ENCODE measurements around the gene SPAG7. TPM values are rescaled to one million over a fixed set of nuclear protein-coding genes. Genes with fewer than 3 reads are reported as not detected.

Gene SPAG7
- total RNA-seq, result 70.6 and 79.0 TPM in 2 replicates

GRCh38 chr17:4967539-4968485, at the start of gene SPAG7:
Gene SPAG7, minus strand, starts transcription at chr17:4967817. Its CDS starts 13 bp downstream, at chr17:4967804.

GRCh38 chr17:4997302-4998026, 29.8 kb upstream of the SPAG7 start, which contains the start of the genes INCA1 and KIF1C:
Gene INCA1, minus strand, starts transcription at chr17:4997522. Its CDS starts 3,085 bp downstream, at chr17:4994437.
Gene KIF1C, plus strand, starts transcription at chr17:4997950. Its CDS starts 2,297 bp downstream, at chr17:5000247.

GRCh38 chr17:4986951-4987766, 19.5 kb upstream of the SPAG7 start, which contains the start of gene CAMTA2:
Gene CAMTA2, minus strand, starts transcription at chr17:4987675. Its CDS starts 1,453 bp downstream, at chr17:4986222.

GRCh38 chr17:4950746-4951204, 16.8 kb downstream of the SPAG7 start, which contains the start of gene ENO3:
Gene ENO3, plus strand, starts transcription at chr17:4951119. Its CDS starts 711 bp downstream, at chr17:4951830.

GRCh38 chr17:4948166-4948930, 19.3 kb downstream of the SPAG7 start, which contains the start of gene PFN1:
Gene PFN1, minus strand, starts transcription at chr17:4948530. Its CDS starts 136 bp downstream, at chr17:4948394.

GRCh38 chr17:4939796-4940554, 27.6 kb downstream of the SPAG7 start, which contains the start of the genes RNF167 and SLC25A11:
Gene RNF167, plus strand, starts transcription at chr17:4940268. Its CDS starts 642 bp downstream, at chr17:4940910.
Gene SLC25A11, minus strand, starts transcription at chr17:4940046. Its CDS starts 136 bp downstream, at chr17:4939910.

GRCh38 chr17:4931963-4932362, 35.7 kb downstream of the SPAG7 start, which contains the start of gene GP1BA:
Gene GP1BA, plus strand, starts transcription at chr17:4932277. Its CDS starts 328 bp downstream, at chr17:4932605.

Other genes with a start within 250 kb of the SPAG7 start
- gene MED11, start 236.4 kb downstream of the SPAG7 start, total RNA-seq, result 12.4 and 14.5 TPM in 2 replicates
- 0.06 and 0.13 TPM in 2 replicates for gene ZMYND15, start 228.0 kb downstream of the SPAG7 start, total RNA-seq
- gene CXCL16, start 227.9 kb downstream of the SPAG7 start, total RNA-seq, result 1.5 and 2.1 TPM in 2 replicates
- gene TM4SF5, start 195.9 kb downstream of the SPAG7 start, total RNA-seq, result not detected in 2 replicates
- gene VMO1, start 181.5 kb downstream of the SPAG7 start, total RNA-seq, result 0.62 and 0.92 TPM in 2 replicates
- not detected in 2 replicates for gene GLTPD2, start 178.9 kb downstream of the SPAG7 start, total RNA-seq
- gene PSMB6, start 171.7 kb downstream of the SPAG7 start, total RNA-seq, result 163 and 169 TPM in 2 replicates
- gene PLD2, start 160.7 kb downstream of the SPAG7 start, total RNA-seq, result 13.1 and 16.2 TPM in 2 replicates
- 20.1 and 29.6 TPM in 2 replicates for gene MINK1, start 134.5 kb downstream of the SPAG7 start, total RNA-seq
- gene C17orf107, start 68.3 kb downstream of the SPAG7 start, total RNA-seq, result 1.9 and 2.9 TPM in 2 replicates
- 0.19 and 0.26 TPM in 2 replicates for gene CHRNE, start 64.7 kb downstream of the SPAG7 start, total RNA-seq
- gene GP1BA, start 35.5 kb downstream of the SPAG7 start, total RNA-seq, result not detected in 2 replicates
- 59.3 and 64.7 TPM in 2 replicates for gene SLC25A11, start 27.8 kb downstream of the SPAG7 start, total RNA-seq
- 17.6 and 19.8 TPM in 2 replicates for gene RNF167, start 27.5 kb downstream of the SPAG7 start, total RNA-seq
- gene PFN1, start 19.3 kb downstream of the SPAG7 start, total RNA-seq, result 861 and 912 TPM in 2 replicates
- 4.5 and 6.5 TPM in 2 replicates for gene ENO3, start 16.7 kb downstream of the SPAG7 start, total RNA-seq
- gene CAMTA2, start 19.9 kb upstream of the SPAG7 start, total RNA-seq, result 5.7 and 11.7 TPM in 2 replicates
- gene INCA1, start 29.7 kb upstream of the SPAG7 start, total RNA-seq, result 0.13 and 0.25 TPM in 2 replicates
- 95.8 and 124 TPM in 2 replicates for gene KIF1C, start 30.1 kb upstream of the SPAG7 start, total RNA-seq
- not detected in 2 replicates for gene SLC52A1, start 67.6 kb upstream of the SPAG7 start, total RNA-seq
- gene ZFP3, start 110.7 kb upstream of the SPAG7 start, total RNA-seq, result 1.3 and 1.7 TPM in 2 replicates
- 4.5 and 4.6 TPM in 2 replicates for gene ZNF232, start 144.1 kb upstream of the SPAG7 start, total RNA-seq
- not detected in 2 replicates for gene USP6, start 148.2 kb upstream of the SPAG7 start, total RNA-seq
- 7.8 and 7.9 TPM in 2 replicates for gene ZNF594, start 224.1 kb upstream of the SPAG7 start, total RNA-seq

Measured in aortic smooth muscle cell (primary cell).